Measurements from ENCODE around the gene GHRHR.

- TF ChIP-seq CTCF (IDR thresholded peaks at IDR 0.05; ENCODE audit: borderline replicate concordance, extremely low read depth, low read length, poor library complexity, severe bottlenecking) (no peak), EZH2 (IDR thresholded peaks at IDR 0.05; ENCODE audit: borderline replicate concordance, low read depth, low read length, severe bottlenecking) (no peak)
Measured at GRCh38 chr7:30970594-30971094, 6.9 kb downstream of the GHRHR start.
